Muscle of leg (tissue), 11 donors: ENCODE results near the gene RTP3. TPM values are rescaled to one million over a fixed set of nuclear protein-coding genes. Genes with fewer than 3 reads are reported as not detected.
A peak's percentile ranks its signal among the peaks of the same experiment; 100 is the strongest.

ENCODE experiments used
- DNase-seq: peaks from one replicate; pipeline ENCODE4 v3.0.0; 2013
- H3K27ac ChIP-seq: one replicate; pipeline ENCODE4 v1.5.1; 2013; ENCODE audit warnings: mild to moderate bottlenecking, low read length, control low read depth
- H3K27me3 ChIP-seq: one replicate; pipeline ENCODE4 v1.6.1; 2013; ENCODE audit warnings: low read length; ENCODE audit not compliant: control insufficient read depth, insufficient read depth
- H3K36me3 ChIP-seq: one replicate; pipeline ENCODE4 v1.6.1; 2013; ENCODE audit warnings: low read length; ENCODE audit not compliant: control insufficient read depth, insufficient read depth
- H3K4me1 ChIP-seq: one replicate; pipeline ENCODE4 v1.6.1; 2013; ENCODE audit warnings: low read length; ENCODE audit not compliant: control insufficient read depth, insufficient read depth
- H3K4me3 ChIP-seq: one replicate; pipeline ENCODE4 v1.5.1; 2013; ENCODE audit warnings: low read length, control low read depth
- H3K9me3 ChIP-seq: replicated peaks from 2 replicates; pipeline ENCODE4 v1.6.1; 2013; ENCODE audit warnings: low read depth, low read length; ENCODE audit not compliant: control insufficient read depth
- WGBS: methylation state at CpG from one replicate; pipeline ENCODE4 v1.1.5; 2013; ENCODE audit warnings: missing lambda C conversion rate; ENCODE audit not compliant: insufficient coverage; 5-methylcytosine and 5-hydroxymethylcytosine counted together
- polyA plus RNA-seq, 8 donors: library from polyadenylated mRNA; unstranded; fragments of 120-200 nt; gene quantifications; one replicate each; pipeline versions ENCODE4 v1.2.1 to v1.2.3, GENCODE V29; 2013; ENCODE audit warnings: inconsistent platforms in 1 of 8, low replicate concordance in 1 of 8; ENCODE audit not compliant: insufficient read length in 8 of 8, insufficient read depth in 1 of 8
- total RNA-seq: library from RNA; stranded (reverse); fragments of 120-200 nt; gene quantifications from one replicate; pipeline ENCODE4 v1.2.4, GENCODE V29; 2013

RTP3 gene
- total and polyA plus RNA-seq, 9 donors: 0.04 to 0.09 TPM; not detected in 7

GRCh38 chr3:46500656-46501635 lies 3.2 kb downstream of the RTP3 start:
- DNase-seq: peak; percentile 57

GRCh38 chr3:46501702-46502101 lies 3.9 kb downstream of the RTP3 start:
- H3K36me3 ChIP-seq: no peaks in the 10 kb centered on the region
- DNase-seq: peak; percentile 30
- H3K27me3 ChIP-seq: peaks cover 3% of the 10 kb centered on the region
- no peaks in the 10 kb centered on the region for H3K9me3 ChIP-seq
- no peak overlapping the region for H3K4me3 ChIP-seq
- no peak overlapping the region for H3K27ac ChIP-seq
- H3K4me1 ChIP-seq: peaks cover 42% of the 10 kb centered on the region
- 40% methylated on average over 2 of the region's 4 CpGs for WGBS

More at GRCh38 chr3:46500656-46501635, 3.2 kb downstream of the RTP3 start:
- Histone ChIP-seq H3K36me3 (no peaks in the 10 kb centered on the region), H3K27me3 (peaks cover 3% of the 10 kb centered on the region), H3K9me3 (no peaks in the 10 kb centered on the region), H3K4me3 (no peak overlapping the region), H3K27ac (no peak overlapping the region), H3K4me1 (peaks cover 42% of the 10 kb centered on the region)
- 0% methylated on average over 1 of the region's 5 CpGs for WGBS

- peaks cover 42% of the 10 kb centered on the region for H3K4me1 ChIP-seq
- no peak overlapping the region for H3K4me3 ChIP-seq
- H3K9me3 ChIP-seq: no peaks in the 10 kb centered on the region
- DNase-seq: peak; percentile 54
- WGBS: 43% methylated on average over 5 of the region's 7 CpGs
- H3K27me3 ChIP-seq: no peaks in the 10 kb centered on the region
- peak overlapping the region; percentile 67 for H3K27ac ChIP-seq
- H3K36me3 ChIP-seq: no peaks in the 10 kb centered on the region
These were observed 5.6 kb downstream of the RTP3 start for GRCh38 chr3:46503200-46503874.

- Histone ChIP-seq H3K9me3 (no peaks in the 10 kb centered on the region), H3K27me3 (no peaks in the 10 kb centered on the region), H3K36me3 (no peaks in the 10 kb centered on the region), H3K4me1 (peaks cover 35% of the 10 kb centered on the region), H3K4me3 (no peak overlapping the region), H3K27ac (no peak overlapping the region)
- WGBS: no CpG with 5 or more reads among the region's 5 CpGs
- DNase-seq: no peak
These were observed 7.0 kb downstream of the RTP3 start for GRCh38 chr3:46504789-46505188.

- 80% methylated on average over 10 of the region's 10 CpGs for WGBS
- H3K36me3 ChIP-seq: no peaks in the 10 kb centered on the region
- no peaks in the 10 kb centered on the region for H3K9me3 ChIP-seq
- no peaks in the 10 kb centered on the region for H3K27me3 ChIP-seq
- H3K4me1 ChIP-seq: peaks cover 30% of the 10 kb centered on the region
- no peak overlapping the region for H3K27ac ChIP-seq
- no peak overlapping the region for H3K4me3 ChIP-seq
- no peak for DNase-seq
These were observed 8.2 kb downstream of the RTP3 start for GRCh38 chr3:46505953-46506352.

GRCh38 chr3:46506526-46506925 lies 8.8 kb downstream of the RTP3 start:
- no peaks in the 10 kb centered on the region for H3K27me3 ChIP-seq
- peaks cover 25% of the 10 kb centered on the region for H3K4me1 ChIP-seq
- H3K4me3 ChIP-seq: no peak overlapping the region
- H3K36me3 ChIP-seq: no peaks in the 10 kb centered on the region
- no CpG with 5 or more reads among the region's 3 CpGs for WGBS
- no peak for DNase-seq
- H3K27ac ChIP-seq: no peak overlapping the region
- H3K9me3 ChIP-seq: no peaks in the 10 kb centered on the region

- 36% methylated on average over 2 of the region's 4 CpGs for WGBS
- H3K27me3 ChIP-seq: no peaks in the 10 kb centered on the region
- H3K4me3 ChIP-seq: no peak overlapping the region
- peaks cover 2% of the 10 kb centered on the region for H3K4me1 ChIP-seq
- no peak overlapping the region for H3K27ac ChIP-seq
- DNase-seq: no peak
- no peaks in the 10 kb centered on the region for H3K9me3 ChIP-seq
- no peaks in the 10 kb centered on the region for H3K36me3 ChIP-seq
These were observed 11.2 kb downstream of the RTP3 start for GRCh38 chr3:46508850-46509591.

- no peak overlapping the region for H3K27ac ChIP-seq
- peaks cover 2% of the 10 kb centered on the region for H3K4me1 ChIP-seq
- no peak for DNase-seq
- WGBS: 53% methylated on average over 3 of the region's 4 CpGs
- no peaks in the 10 kb centered on the region for H3K27me3 ChIP-seq
- no peak overlapping the region for H3K4me3 ChIP-seq
- no peaks in the 10 kb centered on the region for H3K36me3 ChIP-seq
- no peaks in the 10 kb centered on the region for H3K9me3 ChIP-seq
These were observed 11.9 kb downstream of the RTP3 start for GRCh38 chr3:46509661-46510187.

- Histone ChIP-seq H3K36me3 (no peaks in the 10 kb centered on the region), H3K27ac (no peak overlapping the region), H3K4me3 (no peak overlapping the region), H3K9me3 (no peaks in the 10 kb centered on the region), H3K27me3 (no peaks in the 10 kb centered on the region), H3K4me1 (no peaks in the 10 kb centered on the region)
- no peak for DNase-seq
- 40% methylated on average over 1 of the region's 2 CpGs for WGBS
These were observed 14.5 kb downstream of the RTP3 start for GRCh38 chr3:46512191-46512749.
